Small intestine (tissue), 7 donors: ENCODE data around the gene ANGPTL4. TPM values are rescaled to one million over a fixed set of nuclear protein-coding genes. Genes with fewer than 3 reads are reported as not detected.
A peak's percentile ranks its signal among the peaks of the same experiment; 100 is the strongest.

Source experiments
- DNase-seq, 2 donors: peaks; one replicate each; pipeline versions ENCODE4 v3.0.0 to v3.0.0-alpha.2; 2013
- FAIRE-seq: peaks from 2 replicates; lab custom pipeline; 2012; peaks lifted over from hg19 to GRCh38; lab: Jason Lieb, UNC
- H3K27ac ChIP-seq, 3 donors: one replicate each; pipeline ENCODE4 v1.5.1; 2013; ENCODE audit warnings: low read length in 2 of 3, mild to moderate bottlenecking in 2 of 3, control low read depth in 1 of 3, inconsistent platforms in 1 of 3, low read depth in 1 of 3, moderate library complexity in 1 of 3
- H3K27me3 ChIP-seq, 3 donors: one replicate each; pipeline ENCODE4 v1.6.1; 2013; ENCODE audit warnings: low read length in 3 of 3, inconsistent platforms in 1 of 3; ENCODE audit not compliant: control insufficient read depth in 3 of 3, insufficient read depth in 3 of 3
- H3K36me3 ChIP-seq, 3 donors: one replicate each; pipeline ENCODE4 v1.6.1; 2013; ENCODE audit warnings: low read length in 3 of 3, inconsistent platforms in 1 of 3, low read depth in 1 of 3, mild to moderate bottlenecking in 1 of 3, moderate library complexity in 1 of 3; ENCODE audit not compliant: control insufficient read depth in 3 of 3, insufficient read depth in 2 of 3
- H3K4me1 ChIP-seq, 3 donors: one replicate each; pipeline ENCODE4 v1.6.1; 2013; ENCODE audit warnings: low read length in 2 of 3, inconsistent platforms in 1 of 3, low read depth in 1 of 3, mild to moderate bottlenecking in 1 of 3, moderate library complexity in 1 of 3; ENCODE audit not compliant: control insufficient read depth in 3 of 3, insufficient read depth in 2 of 3
- H3K4me3 ChIP-seq, 3 donors: one replicate each; pipeline ENCODE4 v1.5.1; 2013; ENCODE audit warnings: low read length in 3 of 3, control low read depth in 1 of 3, inconsistent platforms in 1 of 3, low read depth in 1 of 3, mild to moderate bottlenecking in 1 of 3, moderate library complexity in 1 of 3
- H3K9me3 ChIP-seq, 2 donors: one replicate each; pipeline ENCODE4 v1.6.1; 2013; ENCODE audit warnings: low read depth in 1 of 2, low read length in 1 of 2; ENCODE audit not compliant: control insufficient read depth in 2 of 2, insufficient read depth in 1 of 2
- WGBS, 3 donors: extraction: QIAGEN DNeasy Blood & Tissue Kit; methylation state at CpG; one replicate each; pipeline ENCODE4 v1.1.7; 2013; 5-methylcytosine and 5-hydroxymethylcytosine counted together
- polyA plus RNA-seq, 4 donors: library from polyadenylated mRNA; stranded (reverse) in 3 of 4; unstranded in 1 of 4; fragments of 200-250 nt in 3 of 4; fragments of 120-200 nt in 1 of 4; gene quantifications; one replicate each; pipeline versions ENCODE4 v1.2.1 to v1.2.3, GENCODE V29; 2013
- donor health status: healthy with polysubstance abuse.
- donor health status: control.
- donor health status: control.
- donor health status: Bipolar disorder and iron deficiency.
- donor health status: healthy.

The ANGPTL4 gene
- polyA plus RNA-seq, 4 donors: 1.0 to 24.8 (median 8.7) TPM

DNA sequence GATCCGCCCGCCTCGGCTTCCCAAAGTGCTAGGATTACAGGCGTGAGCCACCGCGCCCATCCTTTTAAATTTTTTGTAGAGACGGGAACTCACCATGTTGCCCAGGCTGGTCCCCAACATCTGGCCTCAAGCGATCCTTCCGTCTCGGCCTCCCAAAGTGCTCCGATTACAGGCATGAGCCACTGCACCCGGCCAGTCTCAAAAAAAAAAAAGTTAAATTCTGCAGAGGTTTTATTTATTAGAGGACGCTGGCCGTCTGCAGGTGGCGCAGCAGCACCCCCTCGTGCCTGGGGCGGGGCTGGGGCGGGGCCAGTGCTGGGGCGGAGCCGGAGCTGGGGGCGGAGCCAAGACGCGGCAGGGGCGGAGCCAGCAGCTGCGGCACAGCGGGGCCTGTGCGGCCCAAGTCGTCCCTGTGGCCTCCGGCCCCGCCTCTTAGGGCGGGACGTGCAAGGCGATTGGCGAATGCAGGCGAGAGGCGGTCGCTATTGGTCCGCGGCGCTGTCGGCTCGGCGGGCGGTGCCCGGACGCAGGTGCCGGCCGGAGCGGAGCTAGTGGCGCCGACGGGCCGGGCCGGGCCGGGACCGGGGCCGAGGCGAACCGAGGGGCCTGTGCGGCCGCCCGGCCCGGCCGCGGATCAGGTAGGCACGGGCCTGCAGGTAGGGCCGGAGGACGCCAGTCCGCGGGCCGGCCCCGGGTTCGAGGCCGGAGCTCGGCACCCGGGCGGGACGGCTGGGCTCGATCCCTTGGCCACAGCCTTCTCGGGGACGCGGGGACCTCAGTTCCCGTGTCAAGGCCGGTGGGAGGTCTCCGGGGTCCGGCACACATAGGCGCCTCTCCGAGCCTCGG is 49.1 kb downstream of the ANGPTL4 start, which contains the start of gene MARCHF2:
Gene MARCHF2 (plus strand): TSS at position 523 of the 846 bp plus-strand sequence. CDS start 8,536 bp downstream, outside the sequence.
- Histone ChIP-seq H3K9me3 (no peaks in the 10 kb centered on the region), H3K27ac (peak within 1 kb of the TSS in 1 of 3 donors; percentile 40), H3K27me3 (no peaks in the 10 kb centered on the region), H3K36me3 (no peaks in the 10 kb centered on the region), H3K4me3 (peak within 1 kb of the TSS; percentile 45 to 87 (median 59)), H3K4me1 (peaks cover 0 to 4% (median 2%) of the 10 kb centered on the region in 3 donors)
- 2 to 5% (median 4%) methylated on average over 36 to 89 of the region's 89 CpGs for WGBS, 3 donors
- peak; percentile 97 for DNase-seq
- FAIRE-seq: no peak

DNA sequence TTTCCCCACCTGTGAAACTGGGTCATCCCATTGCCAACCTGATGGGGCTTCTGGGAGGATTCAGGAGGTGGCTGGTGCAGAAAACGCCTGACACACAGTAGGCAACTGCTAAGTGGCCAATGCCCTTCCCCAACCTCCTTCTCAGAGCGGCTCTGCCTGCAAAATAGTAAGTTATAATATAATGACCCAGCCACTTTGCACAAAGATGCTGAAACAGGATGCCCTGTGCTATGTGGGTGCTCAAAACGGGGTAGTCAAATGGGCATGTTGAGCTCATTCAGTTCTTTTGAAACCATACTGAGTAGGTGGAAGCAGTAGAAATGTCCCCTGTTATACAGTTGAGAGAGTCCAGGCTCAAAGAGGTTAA is 49.7 kb downstream of the ANGPTL4 start:
- H3K4me3 ChIP-seq: peak overlapping the region; percentile 45 to 87 (median 59)
- H3K4me1 ChIP-seq: peaks cover 0 to 4% (median 2%) of the 10 kb centered on the region in 3 donors
- no peaks in the 10 kb centered on the region for H3K9me3 ChIP-seq
- WGBS, 3 donors: 12 to 22% (median 22%) methylated on average over 3 of the region's 3 CpGs
- peak overlapping the region in 1 of 3 donors; percentile 40 for H3K27ac ChIP-seq
- peaks cover 0 to 2% (median 0%) of the 10 kb centered on the region in 3 donors for H3K36me3 ChIP-seq
- no peaks in the 10 kb centered on the region for H3K27me3 ChIP-seq
- no peak for DNase-seq
- no peak for FAIRE-seq

DNA sequence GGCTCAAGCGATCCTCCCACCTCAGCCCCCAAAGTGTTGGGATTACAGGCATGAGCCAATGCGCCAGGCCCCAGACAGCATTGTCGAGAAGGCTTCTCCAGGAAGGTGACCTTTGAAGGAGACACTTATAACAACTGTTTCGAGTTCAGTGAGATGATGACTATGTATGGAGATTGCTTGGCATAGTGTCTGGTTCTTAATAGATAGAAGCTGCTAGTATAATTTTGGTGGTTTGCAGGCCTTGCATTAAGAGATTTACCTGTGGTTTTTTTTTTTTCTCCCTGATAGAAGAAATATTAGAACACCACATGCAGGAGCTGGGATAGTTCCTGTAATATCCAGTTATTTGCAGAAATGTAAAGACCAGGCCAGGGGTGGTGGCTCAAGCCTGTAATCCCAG is 52.8 kb downstream of the ANGPTL4 start:
- WGBS, 3 donors: 73 to 86% (median 80%) methylated on average over 4 of the region's 4 CpGs
- FAIRE-seq (no peak), DNase-seq (no peak)
- Histone ChIP-seq H3K9me3 (no peaks in the 10 kb centered on the region), H3K27ac (no peak overlapping the region), H3K36me3 (peaks cover 0 to 5% (median 0%) of the 10 kb centered on the region in 3 donors), H3K4me3 (no peak overlapping the region), H3K27me3 (no peaks in the 10 kb centered on the region), H3K4me1 (peaks cover 0 to 4% (median 2%) of the 10 kb centered on the region in 3 donors)

DNA sequence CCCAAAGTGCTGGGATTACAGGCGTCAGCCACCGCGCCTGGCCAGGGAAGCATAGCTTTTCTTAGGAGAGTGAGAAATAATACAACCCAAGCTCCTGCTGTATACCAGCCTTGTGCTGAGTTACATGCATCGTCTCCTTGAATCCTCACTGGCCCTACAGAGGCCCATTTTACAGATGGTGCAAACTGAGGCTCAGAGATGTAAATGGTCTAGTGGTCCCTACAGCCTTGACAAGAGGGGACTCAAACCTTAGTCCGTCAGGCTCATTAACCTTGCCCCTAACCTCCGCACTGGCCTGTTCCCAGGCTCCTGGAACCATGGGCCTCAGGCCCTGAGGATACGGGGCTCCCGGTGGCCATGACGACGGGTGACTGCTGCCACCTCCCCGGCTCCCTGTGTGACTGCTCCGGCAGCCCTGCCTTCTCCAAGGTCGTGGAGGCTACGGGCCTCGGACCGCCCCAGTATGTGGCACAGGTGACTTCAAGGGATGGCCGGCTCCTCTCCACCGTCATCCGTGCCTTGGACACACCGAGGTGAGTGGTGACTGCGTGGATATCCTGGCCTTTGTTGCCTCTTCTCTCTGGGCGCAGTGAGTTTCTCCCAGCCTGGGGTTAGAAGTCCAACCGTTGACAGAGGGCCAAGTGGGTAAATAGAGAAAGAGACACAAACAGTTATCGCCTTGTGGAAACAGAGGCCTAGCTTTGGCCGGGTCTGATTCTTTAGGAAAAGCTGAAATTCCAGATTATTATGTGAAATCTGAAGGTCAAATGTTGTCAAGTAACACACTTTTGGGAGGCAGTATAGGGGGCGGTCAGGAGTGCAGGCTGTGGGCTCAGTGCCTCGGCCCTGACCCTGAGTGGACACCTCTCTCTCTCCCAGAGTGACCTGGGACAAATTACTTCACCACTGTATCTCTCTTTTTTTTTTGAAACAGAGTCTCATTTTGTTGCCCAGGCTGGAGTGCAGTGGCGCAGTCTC is 57.8 kb downstream of the ANGPTL4 start:
- 87 to 91% (median 89%) methylated on average over 28 of the region's 28 CpGs for WGBS, 3 donors
- Histone ChIP-seq H3K4me3 (no peak overlapping the region), H3K27me3 (no peaks in the 10 kb centered on the region), H3K36me3 (peaks cover 0 to 6% (median 5%) of the 10 kb centered on the region in 3 donors), H3K9me3 (no peaks in the 10 kb centered on the region), H3K27ac (no peak overlapping the region), H3K4me1 (peaks cover 0 to 5% (median 0%) of the 10 kb centered on the region in 3 donors)
- FAIRE-seq: no peak
- DNase-seq: no peak

DNA sequence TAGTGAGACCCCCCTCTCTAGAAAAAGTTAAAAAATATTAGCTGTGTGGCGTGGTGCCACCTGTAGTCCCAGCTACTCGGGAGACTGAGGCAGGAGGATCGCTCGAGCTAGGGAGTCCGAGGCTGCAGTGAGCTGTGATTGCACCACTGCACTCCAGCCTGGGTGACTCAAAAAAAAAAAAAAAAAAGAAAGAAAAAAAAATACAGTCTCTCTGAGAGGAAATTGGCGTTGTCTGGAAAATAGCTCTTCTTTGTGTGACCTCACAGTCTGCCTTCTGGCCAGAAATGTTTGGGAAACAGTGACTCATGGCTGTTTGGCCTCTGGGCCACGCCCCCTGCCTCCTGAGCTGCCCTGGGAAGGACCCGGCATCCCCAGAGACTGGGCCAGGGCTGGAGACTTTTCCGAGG is 59.9 kb downstream of the ANGPTL4 start:
- Histone ChIP-seq H3K4me1 (peaks cover 0 to 5% (median 0%) of the 10 kb centered on the region in 3 donors), H3K36me3 (peaks cover 0 to 6% (median under 1%) of the 10 kb centered on the region in 3 donors), H3K27me3 (no peaks in the 10 kb centered on the region), H3K27ac (peak overlapping the region in 2 of 3 donors; percentile 48 to 95), H3K4me3 (peak overlapping the region in 1 of 3 donors; percentile 15), H3K9me3 (no peaks in the 10 kb centered on the region)
- FAIRE-seq (no peak), DNase-seq (peak; percentile 56 to 66)
- 35 to 51% (median 50%) methylated on average over 9 of the region's 9 CpGs for WGBS, 3 donors

Other genes starting within 250 kb of the ANGPTL4 start
- gene FBN3, start 214.6 kb upstream of the ANGPTL4 start, polyA plus RNA-seq: 1 to 10 TPM in 1 of 4 donors, under 1 TPM in 1, not detected in 2; 0.04 to 2.5 TPM
- 100 to 1,000 TPM in 1 of 4 donors, 10 to 100 TPM in 1, 1 to 10 TPM in 1, under 1 TPM in 1; 0.89 to 127 (median 9.5) TPM for gene CERS4, start 154.8 kb upstream of the ANGPTL4 start, polyA plus RNA-seq
- 10 to 100 TPM in 3 of 4 donors, 1 to 10 TPM in 1; 9.8 to 64.7 (median 17.1) TPM for gene CD320, start 55.8 kb upstream of the ANGPTL4 start, polyA plus RNA-seq
- gene NDUFA7, start 42.8 kb upstream of the ANGPTL4 start, polyA plus RNA-seq: 100 to 1,000 TPM in 3 of 4 donors, 10 to 100 TPM in 1; 75.5 to 160 (median 137) TPM
- 1,000 to 10,000 TPM in 1 of 4 donors, 100 to 1,000 TPM in 3; 449 to 1,226 (median 874) TPM for gene RPS28, start 42.7 kb upstream of the ANGPTL4 start, polyA plus RNA-seq
- 10 to 100 TPM in 1 of 4 donors, 1 to 10 TPM in 3; 1.3 to 13.0 (median 4.2) TPM for gene KANK3, start 20.9 kb upstream of the ANGPTL4 start, polyA plus RNA-seq
- 100 to 1,000 TPM in 1 of 4 donors, 10 to 100 TPM in 3; 55.7 to 102 (median 72.2) TPM for gene RAB11B, start 26.2 kb downstream of the ANGPTL4 start, polyA plus RNA-seq
- gene MARCHF2, start 49.1 kb downstream of the ANGPTL4 start, polyA plus RNA-seq: 10 to 100 TPM in 3 of 4 donors, 1 to 10 TPM in 1; 8.3 to 30.0 (median 24.4) TPM
- 100 to 1,000 TPM in 2 of 4 donors, 10 to 100 TPM in 2; 98.6 to 225 (median 156) TPM for gene HNRNPM, start 80.8 kb downstream of the ANGPTL4 start, polyA plus RNA-seq
- 1 to 10 TPM in 1 of 4 donors, under 1 TPM in 3; 0.45 to 3.3 (median 0.75) TPM for gene PRAM1, start 138.5 kb downstream of the ANGPTL4 start, polyA plus RNA-seq
- gene ZNF414, start 150.0 kb downstream of the ANGPTL4 start, polyA plus RNA-seq: 10 to 100 TPM in 3 of 4 donors, 1 to 10 TPM in 1; 6.5 to 28.2 (median 17.3) TPM
- gene MYO1F, start 213.3 kb downstream of the ANGPTL4 start, polyA plus RNA-seq: 10 to 100 TPM in 1 of 4 donors, 1 to 10 TPM in 3; 1.3 to 13.7 (median 6.0) TPM
- 10 to 100 TPM in 1 of 4 donors, 1 to 10 TPM in 2, not detected in 1; 1.9 to 11.1 (median 8.5) TPM for gene ADAMTS10, start 246.6 kb downstream of the ANGPTL4 start, polyA plus RNA-seq